Measurements from ENCODE around the gene GRK7. TPM values are rescaled to one million over a fixed set of nuclear protein-coding genes. Genes with fewer than 3 reads are reported as not detected.
A peak's percentile ranks its signal among the peaks of the same experiment; 100 is the strongest.

Gene GRK7
- total and polyA plus RNA-seq, 12 donors, result 0.07 to 0.11 (median 0.07) TPM; not detected in 9

DNA sequence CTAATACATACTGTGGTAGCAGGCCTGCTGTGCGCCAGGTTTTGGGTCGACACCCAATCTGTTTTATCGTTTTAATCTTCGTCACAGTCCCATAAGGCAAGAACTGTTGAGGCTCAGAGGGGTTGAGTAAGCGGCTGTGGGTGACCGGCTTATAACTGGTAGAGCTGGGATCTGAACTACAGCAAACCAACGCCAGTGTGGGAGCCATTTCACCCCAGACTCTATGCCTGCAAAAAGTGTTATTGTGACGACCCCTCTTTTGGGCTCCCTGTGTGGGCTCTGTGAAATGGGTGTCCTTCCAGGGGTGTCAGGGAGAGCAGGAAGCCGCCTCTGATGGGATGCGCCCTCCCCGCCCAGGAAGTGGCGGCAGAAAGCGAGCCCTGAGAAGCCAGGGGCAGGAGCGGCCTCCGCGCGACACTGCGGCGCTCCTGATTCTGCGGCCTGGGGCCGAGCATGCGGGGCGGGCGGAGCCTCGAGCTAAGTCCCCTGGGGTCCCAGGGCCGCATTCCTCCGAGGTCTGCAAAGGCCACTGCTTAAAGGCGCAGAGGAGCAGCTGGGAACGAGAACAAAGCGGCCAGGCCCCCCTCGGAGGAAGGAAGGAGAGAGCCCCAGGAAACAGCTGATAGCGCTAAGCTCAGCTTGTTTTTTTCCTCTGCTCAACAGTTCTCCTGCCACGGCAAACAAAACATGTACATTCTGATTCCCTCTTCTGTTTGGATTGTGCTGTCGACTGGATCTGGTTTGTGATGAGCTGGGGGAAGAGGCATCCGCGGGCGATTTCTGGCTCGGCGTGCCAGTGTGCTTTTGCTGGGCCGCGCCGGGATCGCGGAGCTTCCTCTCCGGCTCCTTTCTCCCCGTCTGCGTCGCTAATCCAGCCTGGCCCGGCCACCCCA, 33.9 kb downstream of the GRK7 start:
- H3K27ac ChIP-seq, result peak overlapping the region; percentile 42 to 88 (median 81)
- intact Hi-C loops (cut with DNase I), result loop anchor here in 1 of 2 donors (10.0 kb wide), 1 partner anchor 78 kb away; the partner anchor contains the start of gene ATP1B3
- peak; percentile 32 to 68 (median 50) for DNase-seq
- no peaks in the 10 kb centered on the region for H3K36me3 ChIP-seq (replicated peaks in 1 of 2)
- 17 to 32% (median 24%) methylated on average over 31 to 49 of the region's 49 CpGs for WGBS, 4 donors
- H3K4me1 ChIP-seq (replicated peaks in 1 of 2), result peaks cover 12 to 25% of the 10 kb centered on the region in 2 donors
- no peak for TF ChIP-seq POLR2A (IDR thresholded peaks at IDR 0.05)
- TF ChIP-seq, protein P1, sequence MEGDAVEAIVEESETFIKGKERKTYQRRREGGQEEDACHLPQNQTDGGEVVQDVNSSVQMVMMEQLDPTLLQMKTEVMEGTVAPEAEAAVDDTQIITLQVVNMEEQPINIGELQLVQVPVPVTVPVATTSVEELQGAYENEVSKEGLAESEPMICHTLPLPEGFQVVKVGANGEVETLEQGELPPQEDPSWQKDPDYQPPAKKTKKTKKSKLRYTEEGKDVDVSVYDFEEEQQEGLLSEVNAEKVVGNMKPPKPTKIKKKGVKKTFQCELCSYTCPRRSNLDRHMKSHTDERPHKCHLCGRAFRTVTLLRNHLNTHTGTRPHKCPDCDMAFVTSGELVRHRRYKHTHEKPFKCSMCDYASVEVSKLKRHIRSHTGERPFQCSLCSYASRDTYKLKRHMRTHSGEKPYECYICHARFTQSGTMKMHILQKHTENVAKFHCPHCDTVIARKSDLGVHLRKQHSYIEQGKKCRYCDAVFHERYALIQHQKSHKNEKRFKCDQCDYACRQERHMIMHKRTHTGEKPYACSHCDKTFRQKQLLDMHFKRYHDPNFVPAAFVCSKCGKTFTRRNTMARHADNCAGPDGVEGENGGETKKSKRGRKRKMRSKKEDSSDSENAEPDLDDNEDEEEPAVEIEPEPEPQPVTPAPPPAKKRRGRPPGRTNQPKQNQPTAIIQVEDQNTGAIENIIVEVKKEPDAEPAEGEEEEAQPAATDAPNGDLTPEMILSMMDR (IDR thresholded peaks at IDR 0.05), result no peak
- H3K9me3 ChIP-seq (replicated peaks in 1 of 3), result peaks cover 0 to 4% (median 0%) of the 10 kb centered on the region in 3 donors
- peak overlapping the region in 1 of 4 donors; percentile 34 for H3K4me3 ChIP-seq
- no peaks in the 10 kb centered on the region for H3K27me3 ChIP-seq

DNA sequence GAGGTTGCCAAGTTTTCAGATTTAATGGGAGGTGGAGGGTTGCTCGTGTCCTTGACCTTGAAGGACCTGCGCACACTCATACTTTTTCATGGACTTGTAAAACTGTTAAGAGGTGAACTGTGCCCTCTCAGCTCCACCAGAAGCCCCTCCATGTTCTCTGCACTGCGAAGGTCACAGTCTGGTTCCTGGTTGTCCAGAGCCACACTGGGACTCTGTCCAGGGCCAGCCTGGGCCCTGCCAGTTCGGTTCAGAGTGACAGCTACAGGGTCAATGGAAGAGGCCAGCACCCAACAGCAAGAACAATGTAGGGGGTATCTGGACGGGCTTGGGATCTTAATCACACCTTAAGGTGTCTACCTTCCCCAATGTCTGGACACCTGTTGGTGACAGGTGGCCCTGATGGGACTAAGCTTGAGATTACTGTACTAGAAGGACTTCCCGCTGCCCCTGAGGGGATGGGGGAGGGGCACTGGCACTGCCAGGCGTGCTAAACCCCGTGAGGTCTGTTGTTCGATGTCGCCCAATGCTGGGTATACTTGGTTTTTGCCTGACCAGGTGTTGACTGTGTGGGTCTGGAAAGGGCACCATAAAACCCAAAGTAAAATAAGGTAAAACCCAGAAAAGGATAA, 34.7 kb downstream of the GRK7 start:
- 46 to 61% (median 52%) methylated on average over 7 to 10 of the region's 10 CpGs for WGBS, 4 donors
- intact Hi-C loops (cut with DNase I), result loop anchor here in 1 of 2 donors (10.0 kb wide), 1 partner anchor 77 kb away; the partner anchor contains the start of gene ATP1B3
- peak; percentile 16 to 67 (median 42) for DNase-seq
- Histone ChIP-seq H3K4me1 (replicated peaks in 1 of 2) (peaks cover 12 to 25% of the 10 kb centered on the region in 2 donors), H3K36me3 (replicated peaks in 1 of 2) (no peaks in the 10 kb centered on the region), H3K9me3 (replicated peaks in 1 of 3) (peaks cover 0 to 4% (median 0%) of the 10 kb centered on the region in 3 donors), H3K4me3 (peak overlapping the region in 1 of 4 donors; percentile 34), H3K27me3 (no peaks in the 10 kb centered on the region), H3K27ac (peak overlapping the region in 4 of 5 donors; percentile 67 to 88 (median 84))
- no peak for TF ChIP-seq POLR2A (IDR thresholded peaks at IDR 0.05)
- TF ChIP-seq, protein P1 (IDR thresholded peaks at IDR 0.05), result no peak

DNA sequence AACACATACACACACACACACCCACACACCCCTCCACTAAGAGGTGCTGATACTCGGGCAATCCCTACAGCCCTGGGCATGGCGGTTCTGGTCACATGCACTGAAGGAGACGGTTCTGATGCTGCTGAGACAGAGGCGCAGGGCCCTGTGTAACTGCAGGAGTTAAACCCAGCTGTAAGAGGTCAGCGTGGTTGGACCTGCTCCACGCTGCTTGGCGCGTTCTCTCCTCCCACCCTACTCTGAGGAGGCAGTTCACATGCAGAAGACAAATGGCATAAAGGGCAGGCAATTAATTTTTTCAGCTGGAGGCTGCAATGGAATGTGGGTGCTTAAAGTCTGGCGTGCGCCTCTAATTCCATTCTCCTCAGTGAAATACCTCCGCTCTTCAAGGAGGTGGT, 35.2 kb downstream of the GRK7 start:
- Histone ChIP-seq H3K4me1 (replicated peaks in 1 of 2) (peaks cover 12 to 25% of the 10 kb centered on the region in 2 donors), H3K27me3 (no peaks in the 10 kb centered on the region), H3K36me3 (replicated peaks in 1 of 2) (no peaks in the 10 kb centered on the region), H3K27ac (peak overlapping the region in 2 of 5 donors; percentile 86 to 88), H3K4me3 (no peak overlapping the region), H3K9me3 (replicated peaks in 1 of 3) (peaks cover 0 to 4% (median 0%) of the 10 kb centered on the region in 3 donors)
- 54 to 65% (median 62%) methylated on average over 11 of the region's 11 CpGs for WGBS, 4 donors
- DNase-seq, result peak in 6 of 7 donors; percentile 15 to 72 (median 37)
- intact Hi-C loops (cut with DNase I), result loop anchor here in 1 of 2 donors (10.0 kb wide), 1 partner anchor 76 kb away; the partner anchor contains the start of gene ATP1B3
- TF ChIP-seq POLR2A (IDR thresholded peaks at IDR 0.05), result no peak
- TF ChIP-seq, protein P1 (IDR thresholded peaks at IDR 0.05), result no peak
